Activated CD8-positive, alpha-beta T cell treated with anti-CD3 and anti-CD28 coated beads for 36 hours (primary cell): Measurements from ENCODE around the gene KCNIP4. TPM values are rescaled to one million over a fixed set of nuclear protein-coding genes. Genes with fewer than 3 reads are reported as not detected.
"Not testable (repeated sequence)": the region's sequence is repeated elsewhere in the genome, so short reads cannot be mapped to it uniquely, and the experiment has no call there.

Experiments used
- ATAC-seq: fragments of 200-7000 bp; cut with Tn5 transposase; one replicate; pipeline ENCODE4 v1.10.0; 2021; ENCODE audit warnings: mild to moderate bottlenecking, moderate library complexity
- CTCF ChIA-PET: fragments of 350-600 bp; sonication (Branson Sonifier 250); formaldehyde crosslinking; loops from one replicate; lab custom pipeline; 2021; ENCODE audit warnings: antibody characterized with exemption; lab: Charles Lee
- POLR2A ChIA-PET: fragments of 350-600 bp; sonication (Branson Sonifier 250); formaldehyde crosslinking; loops from one replicate; lab custom pipeline; 2021; ENCODE audit warnings: antibody characterized with exemption; lab: Charles Lee
- DNase-seq: peaks from one replicate; pipeline ENCODE4 v3.0.0-alpha.2; 2020
- H3K27ac Mint-ChIP-seq: one replicate; pipeline ENCODE4 v1.8.0; 2021; ENCODE audit warnings: mild to moderate bottlenecking, mixed read lengths
- H3K27me3 Mint-ChIP-seq: one replicate; pipeline ENCODE4 v1.8.0; 2021; ENCODE audit warnings: mixed read lengths
- H3K36me3 Mint-ChIP-seq: one replicate; pipeline ENCODE4 v1.8.0; 2021; ENCODE audit warnings: low read depth, mixed read lengths
- H3K4me1 Mint-ChIP-seq: one replicate; pipeline ENCODE4 v1.8.0; 2021; ENCODE audit warnings: low read depth, mixed read lengths
- H3K4me3 Mint-ChIP-seq: one replicate; pipeline ENCODE4 v1.8.0; 2021; ENCODE audit warnings: mild to moderate bottlenecking, moderate library complexity, mixed read lengths
- H3K9me3 Mint-ChIP-seq: one replicate; pipeline ENCODE4 v1.8.0; 2021; ENCODE audit warnings: mixed read lengths
- CTCF ChIP-seq: fragments of 200-600 bp; IDR thresholded peaks from one replicate; pipeline ENCODE4 v1.8.0; 2022; ENCODE audit warnings: antibody characterized with exemption, mild to moderate bottlenecking
- intact Hi-C: fragments of 100-400 bp; cut with micrococcal nuclease; formaldehyde crosslinking; loops from one replicate; pipeline ENCODE4 v1.10.0; 2022
- total RNA-seq, 2 experiments: library from RNA; stranded (reverse); gene quantifications; one replicate each; pipeline ENCODE4 v1.2.3, GENCODE V29; 2021

The KCNIP4 gene
- total RNA-seq, 2 experiments from 2014 or later = not detected

DNA sequence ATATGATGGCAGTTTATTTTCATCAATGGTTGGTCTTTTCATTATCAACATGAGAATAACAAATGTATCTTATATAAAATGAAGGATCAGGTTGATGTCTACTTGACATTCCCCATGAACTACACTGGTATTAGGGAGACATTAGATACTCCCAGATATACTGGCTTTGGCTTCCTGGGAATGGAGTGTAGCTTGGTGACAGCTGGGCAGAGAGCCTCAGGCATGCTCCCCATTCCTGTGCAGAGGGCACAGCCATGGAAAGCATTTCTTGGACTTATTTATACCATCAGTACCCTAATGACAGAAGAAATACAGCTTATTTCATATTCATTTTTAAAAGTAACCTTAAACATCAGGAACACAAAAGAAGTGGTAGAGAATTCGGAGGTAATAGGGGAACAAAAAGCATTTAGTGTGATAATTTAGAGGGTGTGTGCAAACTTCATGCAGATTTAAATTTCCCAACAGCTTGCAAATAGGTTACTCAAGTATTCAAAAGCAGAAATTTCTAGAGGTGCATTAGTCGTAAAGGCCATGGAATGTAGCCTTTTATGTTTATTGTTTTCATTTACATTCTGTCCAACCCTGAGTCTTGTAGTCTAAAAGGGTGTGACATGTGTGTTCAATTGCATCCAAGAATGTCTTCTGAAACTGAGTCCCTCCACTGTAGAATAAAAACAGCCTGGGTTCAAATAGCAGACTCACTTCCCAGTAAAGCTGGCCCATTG, 573.8 kb downstream of the KCNIP4 start:
- H3K36me3 Mint-ChIP-seq = no peaks in the 10 kb centered on the region
- POLR2A ChIA-PET = no interaction called here
- no peak for TF ChIP-seq CTCF
- H3K9me3 Mint-ChIP-seq = peaks cover 5% of the 10 kb centered on the region
- no peak overlapping the region for H3K4me3 Mint-ChIP-seq
- no peaks in the 10 kb centered on the region for H3K27me3 Mint-ChIP-seq
- no peak for ATAC-seq
- no peak for DNase-seq
- no peaks in the 10 kb centered on the region for H3K4me1 Mint-ChIP-seq
- CTCF ChIA-PET = no interaction called here
- H3K27ac Mint-ChIP-seq = no peak overlapping the region
- intact Hi-C loops = no loop called here

GRCh38 chr4:21367567-21367966, 581.0 kb downstream of the KCNIP4 start:
- intact Hi-C loops = no loop called here
- POLR2A ChIA-PET = no interaction called here
- H3K4me3 Mint-ChIP-seq = no peak overlapping the region
- CTCF ChIA-PET = no interaction called here
- H3K27ac Mint-ChIP-seq = no peak overlapping the region
- no peak for ATAC-seq
- H3K4me1 Mint-ChIP-seq = no peaks in the 10 kb centered on the region
- no peaks in the 10 kb centered on the region for H3K27me3 Mint-ChIP-seq
- no peaks in the 10 kb centered on the region for H3K36me3 Mint-ChIP-seq
- H3K9me3 Mint-ChIP-seq = peaks cover 2% of the 10 kb centered on the region
- TF ChIP-seq CTCF = no peak
- no peak for DNase-seq

DNA sequence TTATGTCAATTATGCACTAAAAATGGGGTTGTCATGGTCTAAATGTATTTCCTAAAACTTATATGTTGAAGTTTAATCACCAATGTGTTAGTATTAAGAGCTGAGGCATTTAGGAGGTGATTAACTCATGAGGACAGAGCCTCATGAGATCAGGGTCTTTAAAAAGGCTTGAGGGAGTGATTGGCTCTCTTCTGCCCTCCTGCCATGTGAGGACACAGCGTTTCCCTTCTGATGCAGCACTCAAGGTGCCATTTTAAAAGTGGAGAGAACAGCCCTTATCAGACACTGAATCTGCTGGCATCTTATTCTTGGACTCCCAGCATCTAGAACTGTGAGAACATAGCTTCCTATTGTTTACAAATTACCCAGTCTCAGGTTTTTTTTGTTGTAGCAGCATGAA, 581.7 kb downstream of the KCNIP4 start:
- Mint-ChIP-seq H3K27ac (no peak overlapping the region), H3K36me3 (no peaks in the 10 kb centered on the region), H3K27me3 (no peaks in the 10 kb centered on the region), H3K9me3 (peaks cover 2% of the 10 kb centered on the region), H3K4me3 (no peak overlapping the region), H3K4me1 (no peaks in the 10 kb centered on the region)
- no peak for TF ChIP-seq CTCF
- ATAC-seq (no peak), DNase-seq (no peak)
- ChIA-PET CTCF (no interaction called here), POLR2A (no interaction called here)
- intact Hi-C loops = no loop called here

- ChIA-PET CTCF (no interaction called here), POLR2A (no interaction called here)
- Mint-ChIP-seq H3K36me3 (no peaks in the 10 kb centered on the region), H3K4me1 (no peaks in the 10 kb centered on the region), H3K27ac (no peak overlapping the region), H3K27me3 (no peaks in the 10 kb centered on the region), H3K4me3 (no peak overlapping the region), H3K9me3 (peaks cover 2% of the 10 kb centered on the region)
- no peak for TF ChIP-seq CTCF
- no peak for DNase-seq
- intact Hi-C loops = no loop called here
- ATAC-seq = no peak
Observed at GRCh38 chr4:21366312-21366711, 582.3 kb downstream of the KCNIP4 start.

DNA sequence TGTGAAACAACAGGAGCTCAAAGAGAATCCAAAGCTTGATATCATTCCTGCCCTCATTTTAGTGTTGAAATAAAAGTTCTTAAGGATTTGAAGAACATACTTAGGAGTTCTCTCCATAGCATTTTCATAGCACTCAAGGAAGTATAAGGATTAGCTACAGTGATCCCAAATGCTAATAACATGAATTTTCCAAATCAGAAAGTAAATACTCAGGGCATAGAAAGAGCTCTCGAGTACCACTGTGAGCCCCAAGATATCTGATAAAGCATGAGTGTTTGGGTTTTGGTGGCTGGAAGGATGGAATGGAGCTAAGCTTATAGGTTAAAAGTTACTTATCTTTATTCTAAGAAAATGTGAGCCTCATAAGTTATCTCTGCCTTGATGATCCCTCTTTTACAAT, 584.9 kb downstream of the KCNIP4 start:
- DNase-seq = no peak
- Mint-ChIP-seq H3K9me3 (peaks cover 2% of the 10 kb centered on the region), H3K36me3 (no peaks in the 10 kb centered on the region), H3K27ac (no peak overlapping the region), H3K27me3 (no peaks in the 10 kb centered on the region), H3K4me1 (no peaks in the 10 kb centered on the region), H3K4me3 (no peak overlapping the region)
- CTCF ChIA-PET = no interaction called here
- no peak for ATAC-seq
- POLR2A ChIA-PET = no interaction called here
- TF ChIP-seq CTCF = no peak
- intact Hi-C loops = no loop called here

- DNase-seq, intact Hi-C loops, H3K4me1 Mint-ChIP-seq, POLR2A ChIA-PET, CTCF ChIA-PET, H3K27me3 Mint-ChIP-seq, ATAC-seq, H3K4me3 Mint-ChIP-seq, H3K36me3 Mint-ChIP-seq, H3K27ac Mint-ChIP-seq: not testable (repeated sequence)
- peaks cover 13% of the 10 kb centered on the region for H3K9me3 Mint-ChIP-seq
Observed at GRCh38 chr4:21352354-21352753, 596.2 kb downstream of the KCNIP4 start.
